ENCODE data around the gene PDE7B.

DNA sequence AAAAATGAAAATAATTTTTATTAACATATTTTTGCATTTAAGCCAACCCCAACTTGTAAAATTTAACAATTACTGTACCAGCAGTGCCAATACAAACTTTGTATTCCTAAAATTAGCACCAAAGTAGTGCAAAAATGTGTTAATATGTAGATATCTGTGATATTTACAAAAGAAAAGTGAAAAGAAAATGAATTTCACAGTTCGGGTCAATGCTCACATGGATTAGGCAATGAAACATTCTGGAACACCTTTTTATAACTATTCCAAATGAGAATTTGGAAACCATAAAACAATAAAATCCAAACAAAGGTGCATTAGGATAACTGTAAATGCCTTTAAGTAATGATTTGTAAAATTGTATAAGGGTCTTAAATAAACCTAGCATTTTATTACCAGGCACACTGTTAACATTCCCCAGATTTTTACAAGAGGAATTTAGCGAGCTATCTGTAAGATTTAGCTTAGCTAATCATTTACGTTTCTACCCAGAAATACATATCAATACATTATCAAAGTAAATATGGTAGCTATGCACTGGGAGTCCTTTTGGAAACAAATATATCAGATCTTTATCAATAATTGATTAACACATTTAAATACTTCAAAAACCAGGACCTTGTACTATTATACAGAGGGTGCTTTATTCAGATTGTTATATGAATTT, 286.4 kb downstream of the PDE7B start:
- TF ChIP-seq, protein P1, sequence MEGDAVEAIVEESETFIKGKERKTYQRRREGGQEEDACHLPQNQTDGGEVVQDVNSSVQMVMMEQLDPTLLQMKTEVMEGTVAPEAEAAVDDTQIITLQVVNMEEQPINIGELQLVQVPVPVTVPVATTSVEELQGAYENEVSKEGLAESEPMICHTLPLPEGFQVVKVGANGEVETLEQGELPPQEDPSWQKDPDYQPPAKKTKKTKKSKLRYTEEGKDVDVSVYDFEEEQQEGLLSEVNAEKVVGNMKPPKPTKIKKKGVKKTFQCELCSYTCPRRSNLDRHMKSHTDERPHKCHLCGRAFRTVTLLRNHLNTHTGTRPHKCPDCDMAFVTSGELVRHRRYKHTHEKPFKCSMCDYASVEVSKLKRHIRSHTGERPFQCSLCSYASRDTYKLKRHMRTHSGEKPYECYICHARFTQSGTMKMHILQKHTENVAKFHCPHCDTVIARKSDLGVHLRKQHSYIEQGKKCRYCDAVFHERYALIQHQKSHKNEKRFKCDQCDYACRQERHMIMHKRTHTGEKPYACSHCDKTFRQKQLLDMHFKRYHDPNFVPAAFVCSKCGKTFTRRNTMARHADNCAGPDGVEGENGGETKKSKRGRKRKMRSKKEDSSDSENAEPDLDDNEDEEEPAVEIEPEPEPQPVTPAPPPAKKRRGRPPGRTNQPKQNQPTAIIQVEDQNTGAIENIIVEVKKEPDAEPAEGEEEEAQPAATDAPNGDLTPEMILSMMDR (IDR thresholded peaks at IDR 0.05): no peak
- TF ChIP-seq POLR2A (IDR thresholded peaks at IDR 0.05) (no peak), EP300 (IDR thresholded peaks at IDR 0.05) (no peak), POLR2AphosphoS5 (IDR thresholded peaks at IDR 0.05) (no peak)
